ENCODE results near the gene DPP3. TPM values are rescaled to one million over a fixed set of nuclear protein-coding genes. Genes with fewer than 3 reads are reported as not detected.

The DPP3 gene
- total RNA-seq, 1 experiment from 2014 or later: 86.7 TPM

- Mint-ChIP-seq H3K4me1 (peaks cover 34% of the 10 kb centered on the region), H3K4me3 (no peak overlapping the region), H3K27me3 (ENCODE audit: low read depth) (no peaks in the 10 kb centered on the region), H3K9me3 (no peaks in the 10 kb centered on the region), H3K27ac (no peak overlapping the region), H3K36me3 (peaks cover 2% of the 10 kb centered on the region; the same call in 1 of the 2 replicates)
- POLR2A ChIA-PET: no interaction called here
- no peak for ATAC-seq
- CTCF ChIA-PET: interaction anchor here (0.9 kb wide), 1 partner anchor 34 kb away, joined by 3 read pairs; the partner anchor contains the start of gene MRPL11
- DNase-seq (ENCODE audit: low spot score): no peak
- TF ChIP-seq ZNF423 (CRISPR knock-in tag; IDR thresholded peaks at IDR 0.05) (no peak), ETV6 (CRISPR knock-in tag; IDR thresholded peaks at IDR 0.05) (no peak), ESRRA (CRISPR knock-in tag; IDR thresholded peaks at IDR 0.05; ENCODE audit: borderline replicate concordance) (no peak), NR2C2 (CRISPR knock-in tag; IDR thresholded peaks at IDR 0.05) (no peak)
- TF ChIP-seq, protein P1, sequence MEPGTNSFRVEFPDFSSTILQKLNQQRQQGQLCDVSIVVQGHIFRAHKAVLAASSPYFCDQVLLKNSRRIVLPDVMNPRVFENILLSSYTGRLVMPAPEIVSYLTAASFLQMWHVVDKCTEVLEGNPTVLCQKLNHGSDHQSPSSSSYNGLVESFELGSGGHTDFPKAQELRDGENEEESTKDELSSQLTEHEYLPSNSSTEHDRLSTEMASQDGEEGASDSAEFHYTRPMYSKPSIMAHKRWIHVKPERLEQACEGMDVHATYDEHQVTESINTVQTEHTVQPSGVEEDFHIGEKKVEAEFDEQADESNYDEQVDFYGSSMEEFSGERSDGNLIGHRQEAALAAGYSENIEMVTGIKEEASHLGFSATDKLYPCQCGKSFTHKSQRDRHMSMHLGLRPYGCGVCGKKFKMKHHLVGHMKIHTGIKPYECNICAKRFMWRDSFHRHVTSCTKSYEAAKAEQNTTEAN (CRISPR knock-in tag; IDR thresholded peaks at IDR 0.05): no peak
These were observed 7.1 kb upstream of the DPP3 start for GRCh38 chr11:66473167-66473566.

DNA sequence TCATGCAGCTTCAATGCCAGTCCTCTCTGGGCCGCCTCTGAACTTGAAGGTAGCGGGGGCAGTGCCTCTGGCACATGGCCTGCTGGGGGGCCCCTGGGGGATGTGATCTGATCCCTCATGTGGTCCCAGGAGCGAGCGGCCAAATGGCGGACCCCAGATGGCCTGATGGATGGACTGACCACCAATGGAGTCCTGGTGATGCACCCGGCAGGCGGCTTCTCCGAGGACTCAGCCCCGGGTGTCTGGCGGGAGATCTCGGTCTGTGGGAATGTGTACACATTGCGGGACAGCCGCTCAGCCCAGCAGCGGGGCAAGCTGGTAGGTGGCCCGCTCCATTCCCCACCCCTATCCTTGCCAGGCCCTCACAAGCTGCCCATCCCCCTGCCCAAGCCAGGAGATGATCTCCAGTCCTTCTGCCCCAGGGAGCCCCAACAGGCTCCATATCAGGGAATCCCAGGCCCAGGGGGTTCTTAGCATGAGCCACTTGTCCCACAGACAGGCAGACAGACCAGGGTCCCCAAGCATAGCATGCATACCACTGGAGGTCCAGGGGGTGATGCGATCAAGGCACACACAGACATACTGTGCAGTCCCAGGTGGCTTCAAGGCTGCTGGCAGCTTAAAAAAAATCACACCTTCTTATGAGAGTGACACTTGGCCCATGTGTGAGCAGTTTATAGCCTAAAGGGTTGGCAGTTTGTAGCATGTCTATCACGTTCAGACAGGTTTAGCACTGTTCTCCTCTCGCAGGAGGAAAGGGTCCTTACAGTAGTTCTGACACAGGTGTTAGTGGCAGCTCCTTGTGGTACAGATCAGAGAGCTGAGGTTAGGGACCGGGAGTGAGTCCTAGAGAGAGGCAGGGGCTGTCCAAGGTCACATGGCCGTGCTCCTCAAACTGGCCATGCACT lies 6.4 kb upstream of the DPP3 start:
- H3K27ac Mint-ChIP-seq: no peak overlapping the region
- ChIA-PET POLR2A (no interaction called here), CTCF (interaction anchor here (1.4 kb wide), 1 partner anchor 56 kb away, joined by 5 read pairs; no protein-coding TSS in a partner anchor)
- no peaks in the 10 kb centered on the region for H3K27me3 Mint-ChIP-seq (ENCODE audit: low read depth)
- no peaks in the 10 kb centered on the region for H3K9me3 Mint-ChIP-seq
- ATAC-seq (no peak), DNase-seq (ENCODE audit: low spot score) (no peak)
- H3K4me1 Mint-ChIP-seq: peaks cover 34% of the 10 kb centered on the region
- peaks cover 2% of the 10 kb centered on the region; the same call in 1 of the 2 replicates for H3K36me3 Mint-ChIP-seq
- no peak overlapping the region for H3K4me3 Mint-ChIP-seq
- TF ChIP-seq ZNF121 (CRISPR knock-in tag; IDR thresholded peaks at IDR 0.05): no peak
- TF ChIP-seq ZNF263 (CRISPR knock-in tag; IDR thresholded peaks at IDR 0.05; ENCODE audit: low read depth): no peak
- no peak for TF ChIP-seq ZMAT4 (CRISPR knock-in tag; IDR thresholded peaks at IDR 0.05)
- TF ChIP-seq CDX4 (CRISPR knock-in tag; IDR thresholded peaks at IDR 0.05; ENCODE audit: borderline replicate concordance): no peak
- TF ChIP-seq ZNF425 (CRISPR knock-in tag; conservative IDR thresholded peaks at IDR 0.05): no peak
- TF ChIP-seq, protein P2, sequence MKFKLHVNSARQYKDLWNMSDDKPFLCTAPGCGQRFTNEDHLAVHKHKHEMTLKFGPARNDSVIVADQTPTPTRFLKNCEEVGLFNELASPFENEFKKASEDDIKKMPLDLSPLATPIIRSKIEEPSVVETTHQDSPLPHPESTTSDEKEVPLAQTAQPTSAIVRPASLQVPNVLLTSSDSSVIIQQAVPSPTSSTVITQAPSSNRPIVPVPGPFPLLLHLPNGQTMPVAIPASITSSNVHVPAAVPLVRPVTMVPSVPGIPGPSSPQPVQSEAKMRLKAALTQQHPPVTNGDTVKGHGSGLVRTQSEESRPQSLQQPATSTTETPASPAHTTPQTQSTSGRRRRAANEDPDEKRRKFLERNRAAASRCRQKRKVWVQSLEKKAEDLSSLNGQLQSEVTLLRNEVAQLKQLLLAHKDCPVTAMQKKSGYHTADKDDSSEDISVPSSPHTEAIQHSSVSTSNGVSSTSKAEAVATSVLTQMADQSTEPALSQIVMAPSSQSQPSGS (CRISPR knock-in tag; IDR thresholded peaks at IDR 0.05; ENCODE audit: borderline replicate concordance, low read depth): no peak
- TF ChIP-seq, protein P3, sequence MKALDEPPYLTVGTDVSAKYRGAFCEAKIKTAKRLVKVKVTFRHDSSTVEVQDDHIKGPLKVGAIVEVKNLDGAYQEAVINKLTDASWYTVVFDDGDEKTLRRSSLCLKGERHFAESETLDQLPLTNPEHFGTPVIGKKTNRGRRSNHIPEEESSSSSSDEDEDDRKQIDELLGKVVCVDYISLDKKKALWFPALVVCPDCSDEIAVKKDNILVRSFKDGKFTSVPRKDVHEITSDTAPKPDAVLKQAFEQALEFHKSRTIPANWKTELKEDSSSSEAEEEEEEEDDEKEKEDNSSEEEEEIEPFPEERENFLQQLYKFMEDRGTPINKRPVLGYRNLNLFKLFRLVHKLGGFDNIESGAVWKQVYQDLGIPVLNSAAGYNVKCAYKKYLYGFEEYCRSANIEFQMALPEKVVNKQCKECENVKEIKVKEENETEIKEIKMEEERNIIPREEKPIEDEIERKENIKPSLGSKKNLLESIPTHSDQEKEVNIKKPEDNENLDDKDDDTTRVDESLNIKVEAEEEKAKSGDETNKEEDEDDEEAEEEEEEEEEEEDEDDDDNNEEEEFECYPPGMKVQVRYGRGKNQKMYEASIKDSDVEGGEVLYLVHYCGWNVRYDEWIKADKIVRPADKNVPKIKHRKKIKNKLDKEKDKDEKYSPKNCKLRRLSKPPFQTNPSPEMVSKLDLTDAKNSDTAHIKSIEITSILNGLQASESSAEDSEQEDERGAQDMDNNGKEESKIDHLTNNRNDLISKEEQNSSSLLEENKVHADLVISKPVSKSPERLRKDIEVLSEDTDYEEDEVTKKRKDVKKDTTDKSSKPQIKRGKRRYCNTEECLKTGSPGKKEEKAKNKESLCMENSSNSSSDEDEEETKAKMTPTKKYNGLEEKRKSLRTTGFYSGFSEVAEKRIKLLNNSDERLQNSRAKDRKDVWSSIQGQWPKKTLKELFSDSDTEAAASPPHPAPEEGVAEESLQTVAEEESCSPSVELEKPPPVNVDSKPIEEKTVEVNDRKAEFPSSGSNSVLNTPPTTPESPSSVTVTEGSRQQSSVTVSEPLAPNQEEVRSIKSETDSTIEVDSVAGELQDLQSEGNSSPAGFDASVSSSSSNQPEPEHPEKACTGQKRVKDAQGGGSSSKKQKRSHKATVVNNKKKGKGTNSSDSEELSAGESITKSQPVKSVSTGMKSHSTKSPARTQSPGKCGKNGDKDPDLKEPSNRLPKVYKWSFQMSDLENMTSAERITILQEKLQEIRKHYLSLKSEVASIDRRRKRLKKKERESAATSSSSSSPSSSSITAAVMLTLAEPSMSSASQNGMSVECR (CRISPR knock-in tag; IDR thresholded peaks at IDR 0.05; ENCODE audit: borderline replicate concordance): no peak
- no peak for TF ChIP-seq RELA (CRISPR knock-in tag; IDR thresholded peaks at IDR 0.05; ENCODE audit: borderline replicate concordance)
- no peak for TF ChIP-seq PREB (CRISPR knock-in tag; IDR thresholded peaks at IDR 0.05; ENCODE audit: borderline replicate concordance)
- TF ChIP-seq, protein P4, sequence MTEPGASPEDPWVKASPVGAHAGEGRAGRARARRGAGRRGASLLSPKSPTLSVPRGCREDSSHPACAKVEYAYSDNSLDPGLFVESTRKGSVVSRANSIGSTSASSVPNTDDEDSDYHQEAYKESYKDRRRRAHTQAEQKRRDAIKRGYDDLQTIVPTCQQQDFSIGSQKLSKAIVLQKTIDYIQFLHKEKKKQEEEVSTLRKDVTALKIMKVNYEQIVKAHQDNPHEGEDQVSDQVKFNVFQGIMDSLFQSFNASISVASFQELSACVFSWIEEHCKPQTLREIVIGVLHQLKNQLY (CRISPR knock-in tag; IDR thresholded peaks at IDR 0.05): no peak
- no peak for TF ChIP-seq FOXJ3 (CRISPR knock-in tag; IDR thresholded peaks at IDR 0.05; ENCODE audit: borderline replicate concordance)
- TF ChIP-seq JUN (CRISPR knock-in tag; IDR thresholded peaks at IDR 0.05): no peak
- TF ChIP-seq, protein P1 (CRISPR knock-in tag; IDR thresholded peaks at IDR 0.05): no peak

All from WTC11 (cell line).